NT2/D1 (cell line): ENCODE measurements around the gene LRFN2.

Experiments used
- DNase-seq: peaks from one replicate; pipeline ENCODE4 v3.0.0-alpha.2; 2011; ENCODE audit warnings: low read depth, low spot score
- H3K27me3 ChIP-seq: 2 replicates; pipeline ENCODE4 v1.6.0; 2011; ENCODE audit warnings: mild to moderate bottlenecking; ENCODE audit not compliant: insufficient read length, insufficient read depth
- H3K36me3 ChIP-seq: 2 replicates; pipeline ENCODE4 v1.6.1; 2011; ENCODE audit warnings: mild to moderate bottlenecking, low read length, mixed read lengths; ENCODE audit not compliant: insufficient read depth, insufficient read length
- H3K4me1 ChIP-seq: 2 replicates; pipeline ENCODE4 v1.5.1; 2011; ENCODE audit not compliant: insufficient read depth, insufficient read length
- H3K4me3 ChIP-seq: 2 replicates; pipeline ENCODE4 v1.5.1; 2011; ENCODE audit warnings: low read depth; ENCODE audit not compliant: insufficient read length
- H3K9ac ChIP-seq: 2 replicates; pipeline ENCODE4 v1.6.0; 2011; ENCODE audit warnings: low read depth; ENCODE audit not compliant: insufficient read length
- H3K9me3 ChIP-seq: 2 replicates; pipeline ENCODE4 v1.5.1; 2011; ENCODE audit warnings: mild to moderate bottlenecking, low read length; ENCODE audit not compliant: insufficient read depth
- SUZ12 ChIP-seq: IDR thresholded peaks from 2 replicates; pipeline ENCODE4 v1.6.1; 2011; ENCODE audit not compliant: insufficient read length, insufficient read depth; ENCODE audit errors: extremely low read depth
- YY1 ChIP-seq: IDR thresholded peaks from 2 replicates; pipeline ENCODE4 v1.6.1; 2011; ENCODE audit not compliant: insufficient read length, insufficient read depth
- ZNF274 ChIP-seq: IDR thresholded peaks from 2 replicates; pipeline ENCODE4 v1.6.1; 2011; ENCODE audit warnings: mild to moderate bottlenecking, low read depth, low read length

Gene LRFN2

DNA sequence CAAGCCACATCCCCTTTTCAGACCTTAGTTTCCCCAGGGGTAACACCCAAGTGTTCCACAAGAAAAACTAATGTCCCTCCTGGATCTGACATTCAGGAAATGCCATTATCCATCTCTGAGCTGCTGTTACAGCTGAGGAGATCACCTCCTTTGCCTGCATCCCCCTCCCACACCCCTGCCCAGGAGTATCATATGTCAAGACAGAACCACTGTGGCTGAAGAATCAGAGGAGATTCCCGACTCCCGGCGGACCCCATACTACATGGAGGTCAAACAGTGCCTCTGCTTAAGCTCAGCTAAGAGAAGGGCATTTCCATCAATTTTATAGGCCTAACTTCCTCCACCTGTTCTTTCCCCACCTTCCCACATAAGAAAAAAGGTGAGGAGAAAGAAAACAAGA is 36.8 kb upstream of the LRFN2 start:
- H3K9ac ChIP-seq: no peak overlapping the region
- DNase-seq: no peak

DNA sequence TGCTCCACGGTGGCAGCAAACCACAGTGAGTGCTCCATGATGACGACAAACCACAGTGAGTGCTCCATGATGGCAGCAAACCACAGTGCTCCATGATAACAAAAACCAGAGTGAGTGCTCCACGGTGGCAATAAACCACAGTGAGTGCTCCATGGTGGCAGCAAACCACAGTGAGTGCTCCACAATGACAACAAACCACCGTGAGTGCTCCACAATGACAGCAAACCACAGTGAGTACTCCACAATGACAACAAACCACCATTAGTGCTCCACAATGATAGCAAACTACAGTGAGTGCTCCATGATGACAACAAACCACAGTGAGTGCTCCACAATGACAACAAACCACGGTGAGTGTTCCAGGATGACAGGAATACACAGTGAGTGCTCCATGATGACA is 36.0 kb upstream of the LRFN2 start:
- DNase-seq: no peak
- H3K36me3 ChIP-seq: no peaks in the 10 kb centered on the region
- no peak overlapping the region for H3K9ac ChIP-seq

More for the DNA sequence above, 36.8 kb upstream of the LRFN2 start:
- Histone ChIP-seq H3K4me3 (no peak overlapping the region), H3K9me3 (peaks cover 9% of the 10 kb centered on the region; the same call in 1 of the 2 replicates), H3K36me3 (no peaks in the 10 kb centered on the region), H3K27me3 (no peaks in the 10 kb centered on the region), H3K4me1 (no peaks in the 10 kb centered on the region)
- TF ChIP-seq SUZ12 (no peak), ZNF274 (no peak), YY1 (no peak)

DNA sequence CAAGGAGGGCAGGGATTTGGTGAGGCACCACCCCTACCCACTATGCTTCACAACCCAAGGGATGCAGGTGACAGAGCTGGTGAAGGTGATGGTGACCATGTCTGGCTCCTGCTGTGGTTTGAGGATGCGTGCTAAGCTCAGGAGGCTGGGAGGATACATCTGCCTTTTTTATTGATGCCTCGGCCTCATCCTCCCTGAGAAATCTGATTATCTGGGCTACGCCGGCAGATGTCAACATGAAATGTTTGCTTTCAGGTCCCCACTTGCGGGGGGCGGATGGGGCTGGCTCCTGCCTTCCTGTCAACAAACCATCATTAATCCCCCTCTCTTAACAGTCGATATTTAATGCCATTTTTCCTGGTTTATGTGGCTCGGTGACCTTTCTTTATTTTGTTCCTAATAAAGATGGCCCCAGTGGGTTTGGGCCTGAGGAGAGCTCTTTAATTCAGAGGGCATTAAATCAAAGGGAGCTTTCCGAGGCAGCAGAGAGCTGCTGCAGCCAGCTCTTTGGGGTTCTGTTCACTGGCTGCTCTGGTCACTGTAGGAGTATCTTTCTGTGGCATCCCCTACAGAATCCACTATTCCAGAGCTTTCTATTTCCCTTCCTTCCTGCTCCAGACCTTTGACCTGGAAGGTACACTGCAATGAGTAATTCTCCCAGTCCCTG is 33.5 kb upstream of the LRFN2 start:
- TF ChIP-seq YY1: no peak
- no peak for TF ChIP-seq SUZ12
- no peak for TF ChIP-seq ZNF274
- no peak for DNase-seq
- H3K27me3 ChIP-seq: no peaks in the 10 kb centered on the region
- peaks cover 2% of the 10 kb centered on the region; the same call in 1 of the 2 replicates for H3K9me3 ChIP-seq
- H3K4me3 ChIP-seq: no peak overlapping the region
- no peaks in the 10 kb centered on the region for H3K36me3 ChIP-seq
- no peaks in the 10 kb centered on the region for H3K4me1 ChIP-seq
- no peak overlapping the region for H3K9ac ChIP-seq

More for the DNA sequence above, 36.0 kb upstream of the LRFN2 start:
- no peaks in the 10 kb centered on the region for H3K4me1 ChIP-seq
- H3K9me3 ChIP-seq: peaks cover 9% of the 10 kb centered on the region; the same call in 1 of the 2 replicates
- H3K27me3 ChIP-seq: no peaks in the 10 kb centered on the region
- TF ChIP-seq ZNF274 (no peak), SUZ12 (no peak), YY1 (no peak)
- H3K4me3 ChIP-seq: no peak overlapping the region

DNA sequence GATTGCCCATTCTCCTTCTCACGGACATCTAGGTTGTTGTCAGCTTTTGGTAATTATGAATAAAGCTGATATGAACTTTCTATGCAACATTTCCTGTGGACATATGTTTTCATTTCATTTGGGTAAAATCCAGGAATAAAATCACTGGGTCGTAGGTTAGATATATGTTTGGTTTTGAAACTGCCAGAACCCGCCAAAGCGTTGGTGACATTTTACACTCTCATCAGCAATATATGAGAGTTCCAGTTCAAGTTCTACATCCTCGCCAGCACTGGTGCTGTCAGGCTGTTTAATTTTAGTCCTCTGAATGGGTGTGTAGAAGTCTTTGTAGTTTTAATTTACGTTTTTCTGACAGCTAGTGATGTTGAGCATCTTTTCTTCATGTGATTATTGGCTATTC is 27.5 kb upstream of the LRFN2 start:
- no peak overlapping the region for H3K9ac ChIP-seq
- H3K36me3 ChIP-seq: no peaks in the 10 kb centered on the region
- TF ChIP-seq SUZ12: no peak
- TF ChIP-seq ZNF274: no peak
- no peak for TF ChIP-seq YY1
- H3K4me3 ChIP-seq: no peak overlapping the region
- DNase-seq: no peak
- no peaks in the 10 kb centered on the region for H3K27me3 ChIP-seq
- no peaks in the 10 kb centered on the region for H3K9me3 ChIP-seq
- peaks cover 3% of the 10 kb centered on the region for H3K4me1 ChIP-seq

DNA sequence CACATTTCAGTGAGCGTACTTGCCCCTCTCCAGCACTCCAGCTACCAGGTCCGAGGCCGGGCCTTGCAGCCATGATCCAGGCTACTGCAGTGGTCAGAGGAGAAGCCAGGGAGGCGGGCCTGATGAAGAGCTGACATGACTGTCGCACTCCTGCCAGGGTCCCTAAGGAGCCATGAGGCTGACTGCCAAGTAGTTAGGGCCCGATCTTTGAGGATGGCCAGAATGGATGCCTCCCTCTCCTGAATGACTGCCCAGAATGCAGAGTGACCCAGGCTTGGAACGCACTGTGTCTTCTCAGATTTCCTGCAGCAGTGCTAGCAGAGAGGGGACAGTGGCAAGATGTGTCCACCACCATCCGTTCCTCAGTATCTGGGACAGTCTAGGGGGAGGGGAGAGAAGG is 24.7 kb upstream of the LRFN2 start:
- DNase-seq: no peak
- TF ChIP-seq YY1 (no peak), ZNF274 (no peak), SUZ12 (no peak)
- Histone ChIP-seq H3K4me3 (no peak overlapping the region), H3K27me3 (no peaks in the 10 kb centered on the region), H3K36me3 (no peaks in the 10 kb centered on the region), H3K9ac (no peak overlapping the region), H3K9me3 (no peaks in the 10 kb centered on the region), H3K4me1 (peaks cover 3% of the 10 kb centered on the region)

DNA sequence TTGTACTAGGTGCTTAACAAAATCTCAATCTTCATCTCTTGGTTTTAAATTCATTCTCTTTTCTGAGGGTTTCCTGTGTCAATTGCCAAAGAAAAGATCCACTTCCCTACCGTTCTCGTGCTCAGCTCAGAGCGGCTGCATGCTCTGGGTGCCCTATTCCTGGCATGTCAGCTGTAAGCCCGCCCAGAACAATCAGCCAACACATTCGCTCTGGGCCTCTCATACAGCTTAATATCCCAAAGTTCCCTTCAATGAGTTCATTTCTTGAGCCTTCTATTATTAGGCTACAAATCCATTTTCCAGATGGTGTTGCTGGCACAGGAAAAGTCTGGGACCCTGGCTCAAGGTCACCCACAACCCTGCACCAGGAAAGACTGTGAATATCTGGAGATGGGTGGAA is 24.3 kb upstream of the LRFN2 start:
- no peak for DNase-seq
- no peak overlapping the region for H3K9ac ChIP-seq
- peaks cover 3% of the 10 kb centered on the region for H3K4me1 ChIP-seq
- no peaks in the 10 kb centered on the region for H3K9me3 ChIP-seq
- H3K27me3 ChIP-seq: no peaks in the 10 kb centered on the region
- no peak for TF ChIP-seq ZNF274
- no peak for TF ChIP-seq SUZ12
- TF ChIP-seq YY1: no peak
- no peak overlapping the region for H3K4me3 ChIP-seq
- H3K36me3 ChIP-seq: no peaks in the 10 kb centered on the region

DNA sequence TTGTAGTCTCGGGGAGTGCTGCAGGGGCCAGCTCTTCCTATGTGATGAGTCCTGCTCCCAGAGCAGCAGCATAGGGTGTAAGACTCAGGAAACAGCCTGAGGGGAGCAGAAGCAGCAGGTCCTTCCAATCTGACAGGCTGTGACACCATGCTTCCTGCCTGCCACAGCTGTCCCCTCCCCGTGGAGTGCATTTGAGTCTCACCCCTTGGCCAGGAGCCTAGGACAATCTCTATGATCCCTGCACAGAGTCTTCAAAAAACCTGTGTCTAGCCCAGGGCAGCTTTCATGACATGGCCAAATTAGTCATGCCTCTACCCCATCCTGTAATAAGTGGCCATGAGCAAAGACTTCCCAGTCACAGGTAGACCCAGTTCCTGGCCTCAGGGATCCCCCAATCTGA is 23.1 kb upstream of the LRFN2 start:
- no peaks in the 10 kb centered on the region for H3K36me3 ChIP-seq
- no peak for TF ChIP-seq ZNF274
- TF ChIP-seq SUZ12: no peak
- no peak for TF ChIP-seq YY1
- no peaks in the 10 kb centered on the region for H3K9me3 ChIP-seq
- H3K4me3 ChIP-seq: no peak overlapping the region
- no peaks in the 10 kb centered on the region for H3K27me3 ChIP-seq
- DNase-seq: no peak
- no peak overlapping the region for H3K9ac ChIP-seq
- peaks cover 3% of the 10 kb centered on the region for H3K4me1 ChIP-seq
